NCI-H524 (cell line): ENCODE data around the gene PRKCB.

ENCODE experiments used
- DNase-seq, 2 experiments: peaks; one replicate each; lab custom pipeline; 2025; lab: John Stamatoyannopoulos, UW

The PRKCB gene

DNA sequence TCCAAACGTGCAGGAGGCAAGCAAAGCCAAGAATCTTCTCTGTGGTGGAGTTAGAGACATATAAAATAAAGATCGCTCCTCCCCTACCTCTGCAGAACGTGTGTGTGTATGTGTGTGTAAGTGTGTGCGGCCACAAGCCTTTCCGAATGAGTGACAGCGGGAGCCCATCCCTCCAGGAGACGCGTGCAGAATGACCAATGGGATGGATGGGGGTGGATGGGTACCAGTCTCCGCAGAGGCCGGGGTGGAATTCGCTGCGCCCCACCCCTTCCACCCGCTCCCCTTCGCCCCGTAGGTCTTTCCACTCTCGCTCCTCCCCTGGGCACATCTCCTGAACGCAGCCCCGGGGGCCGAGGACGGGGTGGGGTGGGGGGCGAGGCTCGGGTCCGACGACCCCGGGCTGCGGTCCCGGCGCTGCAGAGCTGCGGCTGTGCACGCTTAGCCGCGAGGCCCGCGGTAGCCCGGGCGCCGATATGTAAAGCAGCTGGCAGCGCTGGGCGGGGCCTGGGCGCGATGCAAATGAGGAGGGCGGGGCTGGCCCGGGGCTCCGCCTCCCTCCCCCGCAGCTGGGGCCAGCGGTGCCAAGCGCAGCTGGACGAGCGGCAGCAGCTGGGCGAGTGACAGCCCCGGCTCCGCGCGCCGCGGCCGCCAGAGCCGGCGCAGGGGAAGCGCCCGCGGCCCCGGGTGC, at the start of gene PRKCB:
Gene PRKCB (plus strand): TSS at position 594 of the 688 bp plus-strand sequence.
- DNase-seq: no peak

DNA sequence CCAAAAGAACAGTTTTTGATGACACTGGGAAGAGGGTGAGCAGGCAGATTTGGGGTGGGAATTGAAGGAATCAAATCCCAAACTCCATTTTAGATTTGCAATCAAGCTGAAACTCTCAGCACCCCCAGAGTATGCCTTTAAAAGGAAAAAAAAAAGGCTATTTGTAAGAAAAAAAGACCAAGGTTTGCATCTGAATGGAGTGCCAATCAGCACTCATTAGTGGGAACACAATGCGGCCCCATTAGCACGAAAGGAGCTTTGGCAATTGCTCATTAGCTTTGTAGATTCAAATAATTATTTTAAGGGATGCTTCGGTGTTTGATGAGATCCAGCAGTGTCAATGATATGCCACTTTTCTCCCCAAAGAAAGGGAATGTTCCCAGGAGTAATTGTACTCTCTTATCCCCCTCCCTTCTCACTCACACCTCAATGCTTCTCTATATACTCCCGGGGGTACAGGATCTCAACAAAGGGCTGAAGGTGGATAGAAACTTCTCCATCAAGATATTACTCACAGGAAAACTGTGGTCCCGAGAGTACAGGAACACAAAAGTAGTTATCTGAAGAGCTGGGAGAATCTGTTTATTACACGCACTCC, 48.7 kb upstream of the PRKCB start:
- DNase-seq: no peak

DNA sequence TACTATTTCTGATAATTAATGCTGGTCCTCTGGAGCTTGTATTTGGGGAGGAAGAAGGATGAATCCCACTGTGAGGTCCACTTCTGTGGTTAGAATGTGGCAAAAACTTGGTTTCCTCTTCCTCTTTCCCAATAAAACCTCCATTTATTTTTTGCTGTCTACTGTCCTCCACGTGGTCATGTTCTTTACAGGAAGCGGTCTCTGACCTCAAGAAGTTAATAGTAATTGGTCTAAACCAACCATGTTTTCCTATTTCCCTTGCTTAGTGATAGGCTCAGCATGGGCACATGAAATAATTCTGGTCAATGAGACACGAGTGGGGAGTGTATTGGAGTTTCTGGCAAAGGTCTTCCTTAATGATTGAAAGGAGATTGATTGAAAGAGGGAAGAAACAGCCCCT, 47.1 kb upstream of the PRKCB start:
- no peak for DNase-seq

DNA sequence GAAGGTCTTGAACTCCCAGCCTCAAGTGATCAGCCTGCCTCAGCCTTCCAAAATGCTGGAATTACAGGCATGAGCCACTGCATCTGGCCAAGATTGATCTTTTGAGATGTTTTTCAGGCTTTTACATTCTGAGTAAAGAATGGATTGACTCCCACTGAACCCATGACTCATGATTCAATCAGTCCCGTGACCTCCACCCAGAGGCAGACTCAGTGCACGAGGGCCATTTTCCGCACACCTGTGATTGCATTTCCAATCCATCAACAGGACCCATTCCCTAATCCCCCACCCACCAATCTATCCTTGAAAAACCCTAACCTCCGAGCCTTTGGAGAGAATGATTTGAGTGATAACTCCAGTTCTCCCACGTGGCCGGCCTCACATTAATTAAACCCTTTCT, 40.4 kb upstream of the PRKCB start:
- no peak for DNase-seq

DNA sequence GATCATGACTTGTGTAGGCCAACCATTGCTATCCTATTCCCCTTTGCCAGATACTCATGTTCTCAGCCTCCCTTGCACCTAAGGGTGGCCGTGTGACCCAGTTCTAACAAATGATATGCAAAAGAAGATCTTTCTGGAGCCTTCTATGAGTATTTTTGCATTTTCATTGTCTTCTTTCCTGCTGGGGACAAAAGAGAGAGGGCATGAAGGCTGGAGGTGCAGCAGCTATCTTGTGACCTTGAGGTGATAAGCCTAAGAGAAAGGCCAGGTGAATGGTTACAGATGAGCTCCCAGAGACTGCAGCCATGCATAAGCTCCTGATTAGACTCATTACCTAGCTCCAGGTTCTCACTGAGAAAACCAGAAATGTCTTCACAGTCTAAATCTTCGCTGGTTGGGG, 38.8 kb upstream of the PRKCB start:
- no peak for DNase-seq

DNA sequence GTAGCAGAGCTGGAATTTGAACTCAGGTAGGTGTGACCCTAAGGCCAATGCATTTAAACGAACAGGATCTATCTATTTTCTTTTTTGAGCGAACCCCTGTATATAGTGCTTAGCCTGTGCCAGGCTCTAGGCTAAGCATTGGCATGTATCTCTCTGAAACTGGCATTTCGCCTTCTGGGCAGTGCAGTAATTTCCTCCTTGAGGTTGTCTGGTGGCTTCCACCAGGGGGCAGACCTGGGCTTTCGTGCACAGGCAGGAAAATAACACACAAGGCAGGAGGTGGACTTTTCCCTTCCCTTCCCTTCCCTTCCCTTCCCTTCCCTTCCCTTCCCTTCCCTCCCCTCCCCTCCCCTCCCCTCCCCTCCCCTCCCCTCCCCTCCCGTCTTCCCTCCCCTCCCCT, 34.4 kb upstream of the PRKCB start:
- DNase-seq: peak in 1 of 2 experiments; percentile 48

DNA sequence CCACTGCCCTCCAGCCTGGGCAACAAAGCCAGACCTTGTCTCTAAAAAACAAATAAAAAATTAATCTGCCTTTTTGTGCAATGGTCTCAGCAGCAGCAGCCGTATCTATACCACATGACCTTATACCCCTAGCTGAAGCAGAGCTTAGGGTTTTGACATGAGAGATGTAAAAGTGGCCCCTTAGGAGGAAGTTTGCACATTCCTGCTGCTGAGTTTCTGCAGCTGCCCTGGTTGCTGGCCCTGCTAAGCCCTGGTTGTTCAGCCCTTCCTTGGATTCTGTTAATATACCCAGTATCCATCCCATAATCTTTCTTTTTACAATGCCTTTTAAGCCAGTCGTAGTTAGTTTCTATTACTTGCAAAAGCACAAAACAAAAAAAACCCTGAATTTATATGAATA, 33.0 kb upstream of the PRKCB start:
- no peak for DNase-seq

DNA sequence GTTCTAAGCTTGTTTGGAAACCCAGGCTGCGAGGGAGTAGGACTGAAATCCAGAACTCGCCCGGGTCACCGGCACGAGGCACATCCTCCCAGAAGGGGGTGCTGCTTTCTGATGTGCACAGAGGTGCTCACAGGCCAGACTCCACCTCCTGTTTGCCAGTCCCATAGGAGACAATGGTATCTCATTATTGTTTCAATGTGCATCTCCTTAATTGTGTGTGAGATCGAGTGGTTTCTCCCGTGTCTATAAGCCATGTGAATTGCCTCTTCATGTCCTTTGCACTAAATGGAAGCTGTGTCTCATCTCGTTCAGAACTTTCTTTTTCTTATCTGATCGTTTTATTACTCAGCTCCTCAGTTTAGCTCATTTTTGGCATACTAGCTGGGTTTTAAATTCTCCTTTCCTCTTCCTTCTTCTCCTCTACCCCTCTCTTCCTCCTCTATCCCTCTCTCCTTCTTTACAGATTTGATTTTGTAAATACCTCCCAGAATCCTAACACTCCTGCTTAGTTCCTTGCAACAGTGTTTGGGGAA, 32.1 kb upstream of the PRKCB start:
- peak in 1 of 2 experiments; percentile 24 for DNase-seq

DNA sequence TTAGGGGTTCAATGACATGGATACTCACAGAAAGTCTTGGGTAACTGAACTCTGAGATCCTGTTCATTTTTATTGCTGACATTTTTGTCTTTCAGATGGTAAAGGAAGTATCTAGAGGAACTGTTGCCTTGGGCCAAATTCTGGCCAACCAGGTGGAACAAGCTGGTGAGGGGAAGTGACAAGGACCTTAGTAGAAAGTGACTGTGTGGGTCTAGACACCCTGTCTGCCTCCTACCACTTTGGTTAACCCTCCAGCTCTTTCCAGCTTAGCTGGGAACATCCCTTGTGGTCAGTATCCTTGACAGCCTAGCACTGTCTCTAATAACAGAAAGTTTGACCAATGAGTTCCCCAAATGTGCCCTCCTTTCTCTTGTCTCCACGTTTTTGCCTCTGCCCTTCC, 28.8 kb upstream of the PRKCB start:
- no peak for DNase-seq

DNA sequence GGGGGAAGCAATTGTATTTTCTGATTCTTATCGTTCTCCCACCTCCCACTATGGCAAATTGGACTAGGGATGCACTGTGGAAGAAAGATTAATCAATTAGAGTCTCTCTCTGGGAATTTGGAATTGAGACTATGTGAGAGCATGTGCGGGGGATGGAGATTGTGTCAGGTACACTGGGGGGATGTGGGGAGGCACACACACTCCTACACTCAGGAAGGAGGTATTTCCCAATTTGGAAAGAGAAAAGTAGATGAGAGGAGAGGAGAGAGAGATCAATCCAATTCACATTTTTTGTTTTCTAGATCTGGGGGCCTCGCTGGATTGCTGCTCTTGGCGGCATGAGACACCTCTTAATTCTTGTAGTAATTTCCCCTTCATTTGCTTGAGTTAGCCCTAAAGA, 14.3 kb upstream of the PRKCB start:
- no peak for DNase-seq

DNA sequence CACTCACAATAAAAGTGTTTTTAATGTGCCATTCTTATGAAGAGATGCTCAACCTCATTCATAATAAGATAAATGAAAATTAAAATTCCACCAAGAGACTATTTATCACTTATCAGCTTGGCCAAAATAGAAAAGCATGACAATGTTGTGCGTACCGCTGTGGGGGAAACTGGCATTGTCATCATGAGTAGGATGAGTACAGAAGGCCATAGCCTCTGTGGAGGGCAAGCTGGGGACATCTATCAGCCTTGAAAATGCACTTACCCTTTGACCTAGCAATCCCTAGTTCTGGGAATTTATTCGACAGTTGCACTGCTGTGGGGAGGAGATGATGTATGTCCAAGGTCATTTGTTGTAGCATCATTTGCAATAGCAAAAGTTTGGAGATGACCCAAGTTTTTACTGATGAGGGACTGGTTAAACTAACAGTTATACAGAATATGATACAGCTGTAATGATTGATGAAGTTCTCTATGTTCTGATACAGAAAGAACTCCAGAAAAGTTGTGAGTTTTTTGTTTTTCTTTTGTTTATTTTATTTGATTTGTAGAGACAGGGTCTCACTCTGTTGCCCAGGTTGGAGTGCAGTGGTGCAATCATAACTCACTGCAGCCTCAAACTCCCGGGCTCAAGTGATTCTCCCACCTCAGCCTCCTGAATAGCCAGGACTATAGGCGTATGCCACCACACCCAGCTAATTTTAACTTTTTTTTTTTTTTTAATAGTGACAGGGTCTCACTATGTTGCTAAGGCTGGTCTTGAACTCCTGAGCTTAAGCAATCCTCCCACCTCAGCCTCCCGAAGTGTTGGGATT, 13.7 kb upstream of the PRKCB start:
- no peak for DNase-seq

DNA sequence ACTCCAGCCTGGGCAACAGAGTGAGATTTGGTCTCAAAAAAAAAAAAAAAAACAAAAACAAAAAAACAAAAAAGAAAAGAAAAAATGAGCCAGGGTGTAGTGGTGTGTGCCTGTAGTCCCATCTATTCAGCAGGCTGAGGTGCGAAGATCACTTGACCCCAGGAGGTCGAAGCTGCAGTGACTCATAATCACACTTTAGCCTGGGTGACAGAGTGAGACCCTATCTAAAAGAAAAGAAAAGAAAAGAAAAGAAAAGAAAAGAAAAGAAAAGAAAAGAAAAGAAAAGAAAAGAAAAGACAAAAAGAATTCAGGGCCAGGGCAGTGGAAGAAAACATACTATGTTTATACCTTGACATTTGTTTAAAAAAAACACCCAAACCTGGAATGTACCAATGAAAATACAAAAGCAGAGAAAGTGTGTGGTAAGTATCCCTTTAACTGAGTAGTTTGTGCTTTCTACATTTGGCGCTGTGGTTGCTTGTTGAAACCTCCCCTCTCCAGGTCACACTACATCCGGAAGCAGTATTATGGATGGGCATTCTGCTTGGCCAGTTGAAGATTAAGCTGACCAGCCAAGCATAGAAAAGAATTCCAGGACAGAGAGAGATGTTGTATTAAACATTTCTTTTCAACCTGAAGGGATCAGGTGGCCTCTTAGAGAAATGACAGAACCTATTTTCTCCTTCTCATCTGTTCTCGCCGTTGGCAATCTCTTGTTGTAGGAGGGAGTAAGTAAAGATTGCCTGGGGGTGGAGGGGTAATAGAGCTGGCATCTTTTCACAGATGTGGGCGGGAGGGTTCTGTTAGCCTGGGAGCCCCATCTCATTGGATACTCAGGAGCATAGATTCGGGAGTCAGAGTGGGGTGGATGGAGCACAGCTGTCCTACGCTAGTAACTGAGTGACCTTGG, 12.1 kb upstream of the PRKCB start:
- DNase-seq: no peak

DNA sequence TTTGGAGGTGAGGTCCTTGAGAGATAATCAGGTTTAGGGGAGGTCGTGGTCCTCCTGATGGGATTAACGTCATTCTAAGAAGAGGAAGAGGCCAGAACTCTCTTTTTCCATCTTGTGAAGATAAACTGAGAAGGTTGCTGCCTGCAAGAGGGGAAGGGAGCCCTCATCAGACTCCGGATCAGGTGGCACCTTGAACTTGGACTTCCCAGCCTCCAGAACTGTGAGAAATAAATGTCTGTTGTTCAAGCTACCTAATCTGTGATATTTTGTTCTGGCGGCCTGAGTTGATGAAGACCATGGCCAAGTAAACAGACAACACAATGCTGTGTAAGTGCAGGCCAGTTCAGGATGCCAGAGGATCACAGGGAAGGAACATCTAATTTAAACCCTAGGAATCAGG, 10.9 kb upstream of the PRKCB start:
- no peak for DNase-seq

DNA sequence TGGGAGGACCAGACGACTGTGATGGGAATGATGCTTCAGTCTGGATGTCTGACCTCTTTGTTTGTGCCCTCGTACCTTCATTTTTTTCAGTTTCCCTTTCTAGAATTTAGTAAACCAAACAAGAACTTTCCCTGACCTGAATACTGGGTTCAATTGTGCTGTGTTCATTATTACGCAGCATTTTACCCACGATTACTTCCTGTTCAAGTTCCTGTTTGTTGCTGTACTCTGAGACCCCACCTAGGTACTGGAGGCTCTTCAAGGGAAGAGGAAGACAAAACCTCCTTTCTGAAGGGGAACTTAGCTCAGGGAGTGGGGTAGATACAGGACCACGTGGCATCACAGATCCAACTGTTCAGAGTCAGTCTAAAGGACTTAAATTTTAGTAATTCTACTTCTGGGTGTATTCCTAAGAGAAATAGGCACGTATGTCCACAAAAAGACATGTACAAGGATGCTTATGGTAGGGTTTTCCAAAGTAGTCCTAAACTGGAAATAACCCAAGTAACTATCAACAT, 9.2 kb upstream of the PRKCB start:
- no peak for DNase-seq

DNA sequence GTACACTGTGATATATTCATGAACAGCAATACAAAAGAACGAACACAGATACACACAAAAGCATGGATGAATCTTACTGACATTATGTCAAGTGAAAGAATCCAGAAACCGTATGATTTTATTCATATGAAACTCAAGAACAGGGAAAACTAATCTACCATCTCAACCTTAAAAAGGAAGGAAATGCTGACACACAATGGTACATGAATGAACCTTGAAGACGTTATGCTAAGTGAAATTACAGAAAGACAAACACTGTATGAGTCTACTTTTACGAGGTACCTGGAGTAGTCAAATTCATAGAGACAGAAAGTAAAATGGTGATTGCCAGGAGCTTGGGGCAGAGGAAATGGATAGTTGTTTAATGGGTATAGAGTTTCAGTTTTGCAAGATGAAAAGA, 8.7 kb upstream of the PRKCB start:
- no peak for DNase-seq

DNA sequence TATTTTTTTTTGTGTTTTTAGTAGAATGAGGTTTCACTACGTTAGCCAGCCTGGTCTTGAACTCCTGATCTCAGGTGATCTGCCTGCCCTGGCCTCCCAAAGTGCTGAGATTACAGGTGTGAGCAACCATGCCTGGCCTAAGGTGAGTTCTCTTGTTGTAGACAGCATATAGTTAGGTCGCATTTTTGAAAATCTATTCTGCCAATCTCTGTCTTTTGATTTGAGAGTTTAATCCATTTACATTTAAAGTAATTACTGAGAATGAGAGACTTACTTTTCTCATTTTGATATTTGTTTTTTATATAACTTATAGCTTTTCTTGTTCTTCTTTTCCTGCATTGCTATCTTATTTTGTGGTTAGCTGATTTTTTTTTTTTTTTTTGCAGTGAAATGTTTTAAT, 6.3 kb upstream of the PRKCB start:
- DNase-seq: no peak

DNA sequence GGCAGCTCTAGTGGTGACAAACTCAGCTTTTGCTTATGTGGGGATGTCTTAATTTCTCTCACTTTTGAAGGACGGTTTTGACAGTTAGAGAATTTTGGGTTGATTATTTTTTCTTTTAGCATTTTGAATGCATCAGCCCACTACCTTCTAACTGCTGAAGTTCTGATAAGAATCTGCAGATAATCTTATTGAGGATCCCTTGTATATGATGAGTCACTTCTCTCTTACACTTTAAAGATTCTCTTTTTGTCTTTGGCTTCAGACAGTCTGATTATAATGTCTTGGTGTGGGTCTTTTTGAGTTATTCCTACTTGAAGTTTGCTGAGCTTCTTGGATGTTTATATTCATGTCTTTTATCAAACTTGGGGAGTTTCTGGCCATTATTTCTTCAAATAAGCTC, 5.5 kb upstream of the PRKCB start:
- no peak for DNase-seq

DNA sequence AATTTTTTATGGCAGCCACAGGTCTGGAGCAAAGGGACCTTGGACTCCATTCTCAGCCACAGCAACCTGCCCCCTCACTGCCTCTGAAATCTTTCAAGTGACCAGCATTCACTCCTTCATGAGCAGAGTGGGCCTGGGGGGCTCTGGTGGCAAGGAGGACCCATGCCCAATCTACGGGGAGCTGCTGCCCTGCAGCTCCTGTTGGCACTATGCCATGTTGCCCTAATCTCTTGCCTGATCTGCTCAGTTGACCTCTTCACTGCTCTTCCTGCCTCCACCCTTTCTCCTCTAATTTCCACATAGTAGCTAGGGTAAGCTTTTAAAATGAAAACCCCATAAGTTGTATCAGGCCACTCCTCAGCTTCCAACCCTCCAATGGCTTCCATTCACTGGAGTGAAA, 2.9 kb upstream of the PRKCB start:
- no peak for DNase-seq

DNA sequence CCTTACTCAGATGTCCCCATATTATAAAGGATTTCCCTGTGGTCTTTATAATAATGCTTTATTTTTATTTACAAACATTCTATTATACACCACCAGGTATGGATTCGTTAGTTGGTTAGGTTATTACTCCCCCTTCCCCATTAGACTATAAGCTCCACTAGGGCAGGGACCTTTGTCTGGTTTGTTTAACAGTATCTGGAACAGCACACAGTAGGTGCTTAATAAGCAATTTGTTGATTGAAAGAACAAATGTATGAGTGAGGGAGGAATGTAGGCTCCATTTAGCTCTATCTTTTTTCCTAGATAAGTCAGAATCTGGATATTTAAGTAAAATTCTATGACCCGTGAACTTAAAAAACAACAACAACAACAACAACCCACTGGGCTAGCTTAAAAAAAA, 2.3 kb upstream of the PRKCB start:
- no peak for DNase-seq

DNA sequence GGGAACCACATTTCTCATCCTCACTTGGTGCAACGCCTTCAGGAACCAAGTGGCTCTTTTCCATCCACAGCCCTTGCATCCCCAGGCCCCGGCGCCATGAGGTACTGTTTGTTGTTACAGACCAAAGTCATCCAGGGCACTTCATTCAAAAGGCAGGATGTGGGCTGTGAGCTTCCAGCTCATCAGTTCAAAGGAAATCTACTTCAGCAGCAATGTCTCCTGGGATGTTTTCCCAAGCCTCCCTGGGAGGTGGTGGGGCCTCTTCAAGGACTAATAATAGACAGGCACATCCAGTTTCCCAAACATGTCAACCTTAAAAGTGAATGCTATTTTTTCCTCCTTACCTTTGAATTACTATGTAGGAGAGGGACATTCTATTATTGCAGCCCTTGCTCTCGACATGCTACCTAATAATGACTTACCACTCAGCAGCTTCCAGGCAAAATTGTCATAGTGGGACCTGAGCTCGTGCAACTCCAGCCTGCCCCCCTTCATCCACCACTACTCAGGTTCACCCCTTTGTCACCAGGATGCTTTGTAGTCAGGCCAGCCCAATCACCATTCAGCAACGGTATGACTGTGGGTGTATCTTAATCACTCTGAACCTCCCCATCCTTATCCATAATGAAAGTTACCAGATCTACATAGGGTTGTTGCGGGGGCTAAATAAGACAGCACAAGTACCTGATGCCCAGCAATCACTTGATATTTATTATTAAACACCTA, 1.7 kb upstream of the PRKCB start:
- DNase-seq: no peak

DNA sequence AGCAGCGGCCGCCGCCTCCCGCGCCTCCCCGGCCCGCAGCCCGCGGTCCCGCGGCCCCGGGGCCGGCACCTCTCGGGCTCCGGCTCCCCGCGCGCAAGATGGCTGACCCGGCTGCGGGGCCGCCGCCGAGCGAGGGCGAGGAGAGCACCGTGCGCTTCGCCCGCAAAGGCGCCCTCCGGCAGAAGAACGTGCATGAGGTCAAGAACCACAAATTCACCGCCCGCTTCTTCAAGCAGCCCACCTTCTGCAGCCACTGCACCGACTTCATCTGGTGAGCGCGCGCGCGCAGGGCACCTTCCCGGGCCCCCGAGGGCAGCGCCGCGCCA, 258 bp downstream of the PRKCB start:
- no peak for DNase-seq
